ENCODE measurements around the gene ANKRD22. TPM values are rescaled to one million over a fixed set of nuclear protein-coding genes. Genes with fewer than 3 reads are reported as not detected.
A peak's percentile ranks its signal among the peaks of the same experiment; 100 is the strongest.

The ANKRD22 gene
- total RNA-seq, 1 donor from 2014 or later, result not detected

DNA sequence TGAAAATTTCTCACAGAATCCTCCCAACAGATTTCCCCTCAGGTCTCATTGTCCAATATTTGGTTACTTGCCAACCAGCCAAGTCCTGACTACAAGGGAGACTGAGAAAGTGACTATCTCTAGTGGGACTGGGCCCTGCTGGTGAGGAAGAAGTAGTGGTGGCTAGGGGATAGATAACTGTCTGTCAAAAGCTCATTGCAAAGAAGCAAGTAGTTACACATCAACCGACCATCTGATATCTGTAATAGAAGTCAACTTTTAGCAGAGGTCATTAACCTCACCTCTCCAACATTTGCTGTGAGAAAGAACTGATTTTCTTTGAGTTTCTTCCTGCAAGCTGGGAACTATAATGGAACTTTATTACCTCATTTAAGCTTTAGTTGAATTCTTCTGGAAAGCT lies 43.6 kb upstream of the ANKRD22 start:
- Mint-ChIP-seq H3K27me3 (ENCODE audit: low read depth) (no peaks in the 10 kb centered on the region), H3K4me1 (ENCODE audit: low read depth) (peaks cover 15% of the 10 kb centered on the region), H3K4me3 (ENCODE audit: unreplicated experiment) (no peak overlapping the region), H3K27ac (ENCODE audit: unreplicated experiment) (no peak overlapping the region), H3K9me3 (ENCODE audit: low read depth) (no peaks in the 10 kb centered on the region), H3K36me3 (ENCODE audit: low read depth) (no peaks in the 10 kb centered on the region)
- TF ChIP-seq, protein P1, sequence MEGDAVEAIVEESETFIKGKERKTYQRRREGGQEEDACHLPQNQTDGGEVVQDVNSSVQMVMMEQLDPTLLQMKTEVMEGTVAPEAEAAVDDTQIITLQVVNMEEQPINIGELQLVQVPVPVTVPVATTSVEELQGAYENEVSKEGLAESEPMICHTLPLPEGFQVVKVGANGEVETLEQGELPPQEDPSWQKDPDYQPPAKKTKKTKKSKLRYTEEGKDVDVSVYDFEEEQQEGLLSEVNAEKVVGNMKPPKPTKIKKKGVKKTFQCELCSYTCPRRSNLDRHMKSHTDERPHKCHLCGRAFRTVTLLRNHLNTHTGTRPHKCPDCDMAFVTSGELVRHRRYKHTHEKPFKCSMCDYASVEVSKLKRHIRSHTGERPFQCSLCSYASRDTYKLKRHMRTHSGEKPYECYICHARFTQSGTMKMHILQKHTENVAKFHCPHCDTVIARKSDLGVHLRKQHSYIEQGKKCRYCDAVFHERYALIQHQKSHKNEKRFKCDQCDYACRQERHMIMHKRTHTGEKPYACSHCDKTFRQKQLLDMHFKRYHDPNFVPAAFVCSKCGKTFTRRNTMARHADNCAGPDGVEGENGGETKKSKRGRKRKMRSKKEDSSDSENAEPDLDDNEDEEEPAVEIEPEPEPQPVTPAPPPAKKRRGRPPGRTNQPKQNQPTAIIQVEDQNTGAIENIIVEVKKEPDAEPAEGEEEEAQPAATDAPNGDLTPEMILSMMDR (IDR thresholded peaks at IDR 0.05), result no peak
- no peak for DNase-seq (ENCODE audit: low spot score)

DNA sequence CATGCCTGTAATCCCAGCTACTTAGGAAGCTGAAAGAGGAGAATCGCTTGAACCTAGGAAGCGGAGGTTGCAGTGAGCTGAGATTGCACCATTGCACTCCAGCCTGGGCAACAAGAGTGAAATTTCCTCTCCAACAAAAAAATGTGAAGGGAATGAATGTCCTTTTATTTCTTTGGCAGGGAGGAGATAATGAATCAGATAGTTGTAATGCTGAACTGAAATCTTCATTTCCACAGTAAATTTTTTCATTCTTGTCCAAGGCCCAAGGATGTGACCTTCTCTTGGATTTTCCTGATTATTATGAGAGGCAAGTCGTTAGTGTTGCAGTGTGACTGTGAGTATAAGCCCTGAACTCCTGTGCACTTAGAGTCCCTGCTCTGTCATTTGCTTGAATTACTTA lies 42.0 kb upstream of the ANKRD22 start:
- Mint-ChIP-seq H3K4me3 (ENCODE audit: unreplicated experiment) (no peak overlapping the region), H3K9me3 (ENCODE audit: low read depth) (no peaks in the 10 kb centered on the region), H3K27ac (ENCODE audit: unreplicated experiment) (no peak overlapping the region), H3K4me1 (ENCODE audit: low read depth) (peaks cover 15% of the 10 kb centered on the region), H3K36me3 (ENCODE audit: low read depth) (no peaks in the 10 kb centered on the region), H3K27me3 (ENCODE audit: low read depth) (no peaks in the 10 kb centered on the region)
- TF ChIP-seq, protein P1 (IDR thresholded peaks at IDR 0.05), result no peak
- no peak for DNase-seq (ENCODE audit: low spot score)

DNA sequence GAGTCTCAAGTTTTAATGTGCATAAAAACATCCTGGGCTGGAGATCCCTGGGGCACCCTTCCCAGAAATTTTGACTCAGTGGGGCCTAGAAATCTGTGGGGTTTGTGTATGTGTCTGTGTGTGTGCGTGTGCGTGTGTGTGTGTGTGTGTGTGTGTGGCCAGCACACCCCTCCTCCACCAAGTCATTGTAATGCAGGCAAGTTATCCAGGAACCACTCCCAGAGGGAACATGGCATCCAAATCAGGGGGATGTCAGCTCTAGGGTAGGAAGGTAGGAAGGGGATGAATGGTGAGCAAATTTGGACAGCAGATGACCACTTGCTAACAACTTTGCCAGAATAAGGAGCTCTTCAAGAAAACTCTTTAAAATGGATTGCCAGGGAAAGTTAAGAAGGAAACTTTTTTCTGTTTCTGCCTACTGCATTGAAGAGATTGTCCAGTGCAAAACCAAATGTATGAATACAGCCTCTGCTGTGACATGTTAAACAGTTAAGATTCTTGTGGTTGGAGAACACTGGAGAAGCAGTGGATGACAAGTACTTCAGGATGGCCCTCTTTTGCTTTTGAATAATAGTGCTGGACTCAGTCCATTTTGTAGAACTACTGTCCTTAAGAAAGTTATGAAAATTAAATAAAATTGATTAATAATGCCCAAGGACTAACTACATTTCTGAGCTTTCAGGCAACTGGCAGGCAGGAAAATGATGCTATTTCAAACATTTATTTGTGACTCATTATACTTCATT lies 40.8 kb upstream of the ANKRD22 start:
- TF ChIP-seq, protein P1 (IDR thresholded peaks at IDR 0.05), result no peak
- no peak overlapping the region for H3K4me3 Mint-ChIP-seq (ENCODE audit: unreplicated experiment)
- H3K27ac Mint-ChIP-seq (ENCODE audit: unreplicated experiment), result no peak overlapping the region
- no peaks in the 10 kb centered on the region for H3K27me3 Mint-ChIP-seq (ENCODE audit: low read depth)
- peaks cover 15% of the 10 kb centered on the region for H3K4me1 Mint-ChIP-seq (ENCODE audit: low read depth)
- H3K36me3 Mint-ChIP-seq (ENCODE audit: low read depth), result no peaks in the 10 kb centered on the region
- no peaks in the 10 kb centered on the region for H3K9me3 Mint-ChIP-seq (ENCODE audit: low read depth)
- no peak for DNase-seq (ENCODE audit: low spot score)

DNA sequence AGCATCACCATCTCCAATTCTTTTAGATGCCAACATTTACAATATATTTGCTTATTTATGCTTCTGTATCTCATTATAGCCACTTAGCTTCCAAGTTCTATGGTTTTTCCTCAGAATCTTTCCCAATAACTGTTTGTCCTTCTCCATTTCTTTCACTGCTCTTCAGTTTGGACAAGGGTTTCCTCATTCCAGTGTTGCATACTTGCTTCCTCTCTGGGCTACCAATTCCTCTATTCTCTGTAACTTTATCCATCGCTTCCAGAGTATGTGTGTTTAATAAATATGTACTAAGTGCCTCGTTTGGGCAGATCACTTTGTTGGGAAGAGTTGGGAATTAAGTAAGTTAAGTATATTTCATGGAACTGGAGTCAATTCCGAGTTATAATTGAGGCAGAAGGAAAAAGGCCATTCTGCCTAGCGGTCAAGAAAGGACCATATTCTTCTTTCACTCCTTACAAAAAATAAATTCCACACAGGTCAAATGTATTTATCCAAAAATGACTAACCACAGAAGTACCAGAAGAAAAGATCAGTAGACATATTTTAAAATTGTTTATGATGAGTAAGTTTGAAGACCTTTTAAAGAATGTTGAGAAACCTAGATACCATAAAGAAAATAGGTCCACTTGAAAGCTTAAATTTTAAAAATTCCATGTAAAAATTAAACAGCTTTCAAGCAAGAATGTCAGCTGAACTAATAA lies 39.2 kb upstream of the ANKRD22 start:
- H3K27ac Mint-ChIP-seq (ENCODE audit: unreplicated experiment), result peak overlapping the region; percentile 24
- TF ChIP-seq, protein P1 (IDR thresholded peaks at IDR 0.05), result no peak

DNA sequence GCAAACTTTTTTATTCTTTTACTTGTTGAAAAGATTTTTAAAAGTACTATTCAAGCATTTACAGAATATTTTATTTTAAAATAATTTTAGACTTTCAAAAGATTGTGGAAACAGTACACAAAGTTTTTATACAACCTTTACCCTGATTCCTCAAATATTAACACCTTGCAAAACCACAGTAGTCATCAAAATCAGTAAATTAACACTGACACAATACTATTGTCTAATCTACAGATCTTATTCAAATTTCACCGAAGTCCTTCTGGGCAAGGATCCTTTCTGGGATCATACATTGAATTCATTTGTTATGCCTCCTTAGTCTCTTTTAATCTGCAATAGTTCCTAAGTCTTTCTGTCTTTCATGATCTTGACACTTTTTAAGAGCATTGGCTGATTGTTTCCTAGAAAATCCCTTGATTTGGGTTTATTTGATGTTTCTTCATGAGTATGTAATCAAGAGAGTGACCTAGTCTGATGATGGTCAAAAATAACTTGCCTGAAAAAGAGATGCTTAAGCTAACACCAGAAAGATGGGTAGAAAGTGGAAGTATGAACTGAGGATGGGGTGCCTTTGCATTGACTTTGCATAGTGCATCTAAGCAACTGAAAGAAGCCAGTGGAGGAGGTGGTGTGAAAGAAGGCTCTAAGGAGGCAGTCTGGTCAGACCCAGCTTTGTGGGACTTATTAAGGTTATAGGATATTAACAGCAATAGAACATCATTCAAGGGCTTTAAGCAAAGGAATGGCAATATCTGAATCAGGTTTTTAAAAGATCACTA lies 38.1 kb upstream of the ANKRD22 start:
- H3K27ac Mint-ChIP-seq (ENCODE audit: unreplicated experiment), result no peak overlapping the region
- no peaks in the 10 kb centered on the region for H3K9me3 Mint-ChIP-seq (ENCODE audit: low read depth)
- no peaks in the 10 kb centered on the region for H3K36me3 Mint-ChIP-seq (ENCODE audit: low read depth)
- H3K27me3 Mint-ChIP-seq (ENCODE audit: low read depth), result no peaks in the 10 kb centered on the region
- TF ChIP-seq, protein P1 (IDR thresholded peaks at IDR 0.05), result no peak
- H3K4me1 Mint-ChIP-seq (ENCODE audit: low read depth), result peaks cover 15% of the 10 kb centered on the region
- no peak overlapping the region for H3K4me3 Mint-ChIP-seq (ENCODE audit: unreplicated experiment)
- no peak for DNase-seq (ENCODE audit: low spot score)

More for the DNA sequence above, 39.2 kb upstream of the ANKRD22 start:
- Mint-ChIP-seq H3K4me1 (ENCODE audit: low read depth) (peaks cover 15% of the 10 kb centered on the region), H3K4me3 (ENCODE audit: unreplicated experiment) (no peak overlapping the region), H3K36me3 (ENCODE audit: low read depth) (no peaks in the 10 kb centered on the region), H3K27me3 (ENCODE audit: low read depth) (no peaks in the 10 kb centered on the region), H3K9me3 (ENCODE audit: low read depth) (no peaks in the 10 kb centered on the region)
- no peak for DNase-seq (ENCODE audit: low spot score)

Data from chondrocyte (in vitro differentiated cells).